GM12878 (cell line): Measurements from ENCODE around the gene SCAMP5. TPM values are rescaled to one million over a fixed set of nuclear protein-coding genes. Genes with fewer than 3 reads are reported as not detected.

Experiments
- ATAC-seq: fragments of 200-7000 bp; cut with Tn5 transposase; 3 replicates; pipeline ENCODE4 v1.9.1; 2020; ENCODE audit warnings: mild to moderate bottlenecking, moderate library complexity
- BruUV-seq: library from RNA; stranded (reverse); fragments of 400-500 nt; replicated peaks from 2 replicates; lab custom pipeline; 2021; lab: Mats Ljungman, UMichigan
- CTCF ChIA-PET: fragments of 300-600 bp; sonication (Branson Sonifier 250); formaldehyde crosslinking; extraction: SDS; loops from one replicate; lab custom pipeline; 2021; ENCODE audit warnings: inconsistent platforms; lab: Yijun Ruan, JAX
- POLR2A ChIA-PET: fragments of 350-600 bp; formaldehyde crosslinking; extraction: SDS; loops from one replicate; lab custom pipeline; 2021; ENCODE audit warnings: inconsistent platforms; lab: Charles Lee
- RAD21 ChIA-PET: fragments of 300-600 bp; sonication (Branson Sonifier 250); formaldehyde crosslinking; loops from one replicate; lab custom pipeline; 2023; ENCODE audit warnings: antibody characterized with exemption; ENCODE audit not compliant: unreplicated experiment; lab: Charles Lee
- SMC1A ChIA-PET: fragments of 300-600 bp; sonication (Branson Sonifier 250); formaldehyde crosslinking; loops from one replicate; lab custom pipeline; 2023; ENCODE audit not compliant: unreplicated experiment, uncharacterized antibody; lab: Charles Lee
- DNase-seq: peaks from one replicate; pipeline ENCODE4 v3.0.0-alpha.2; 2011; ENCODE audit warnings: low read depth, low spot score
- FAIRE-seq: peaks from 3 replicates; lab custom pipeline; 2011; peaks lifted over from hg19 to GRCh38; lab: Jason Lieb, UNC
- H2AFZ ChIP-seq: 2 replicates; pipeline ENCODE4 v1.6.0; 2011; ENCODE audit warnings: low read depth, low read length, control low read depth; ENCODE audit not compliant: control insufficient read depth
- H3K27ac ChIP-seq: 2 replicates; pipeline ENCODE4 v1.5.1; 2011; ENCODE audit warnings: control low read depth; ENCODE audit not compliant: control insufficient read depth, insufficient read depth
- H3K27me3 ChIP-seq, 2 experiments: replicated peaks in 1 of 2; 2 replicates each; pipeline versions ENCODE4 v1.6.0 to v1.6.1; 2011; ENCODE audit warnings: low read length in 1 of 2; ENCODE audit not compliant: control insufficient read depth in 2 of 2, insufficient read depth in 2 of 2
- H3K36me3 ChIP-seq, 2 experiments: 2 replicates each; pipeline ENCODE4 v1.5.1; 2011; ENCODE audit warnings: low read length in 1 of 2; ENCODE audit not compliant: control insufficient read depth in 2 of 2, insufficient read depth in 2 of 2
- H3K4me1 ChIP-seq: 2 replicates; pipeline ENCODE4 v1.6.1; 2011; ENCODE audit warnings: mild to moderate bottlenecking, low read length, moderate library complexity, mixed read lengths; ENCODE audit not compliant: control insufficient read depth, insufficient read depth
- H3K4me2 ChIP-seq: 2 replicates; pipeline ENCODE4 v1.6.0; 2011; ENCODE audit warnings: control low read depth; ENCODE audit not compliant: control insufficient read depth, insufficient read depth
- H3K4me3 ChIP-seq: fragments of 200-600 bp; sonication (generic); 2 replicates; pipeline ENCODE4 v1.5.1; 2016
- H3K79me2 ChIP-seq: 2 replicates; pipeline ENCODE4 v1.6.0; 2011; ENCODE audit warnings: low read length; ENCODE audit not compliant: control insufficient read depth, insufficient read depth
- H3K9ac ChIP-seq: 2 replicates; pipeline ENCODE4 v1.8.0; 2011; ENCODE audit warnings: low read length, control low read depth, mixed read lengths; ENCODE audit not compliant: control insufficient read depth, insufficient read depth
- H3K9me3 ChIP-seq: replicated peaks from 3 replicates; pipeline ENCODE4 v1.5.1; 2011; ENCODE audit warnings: mild to moderate bottlenecking, low read length; ENCODE audit not compliant: control insufficient read depth, insufficient read depth
- H4K20me1 ChIP-seq: 2 replicates; pipeline ENCODE4 v1.6.0; 2011; ENCODE audit not compliant: control insufficient read depth, insufficient read depth
- CBX5 ChIP-seq: sonication (generic); IDR thresholded peaks from 2 replicates; pipeline ENCODE4 v1.6.1; 2016; ENCODE audit warnings: low read depth, moderate library complexity, mild to moderate bottlenecking, inconsistent platforms
- CHD1 ChIP-seq: IDR thresholded peaks from 2 replicates; pipeline ENCODE4 v1.6.1; 2012; ENCODE audit warnings: low read depth, low read length, improper control_type of control experiment
- E2F8 ChIP-seq: fragments of 450-650 bp; IDR thresholded peaks from 2 replicates; pipeline ENCODE4 v1.6.1; 2018; ENCODE audit warnings: mild to moderate bottlenecking, low read depth, moderate library complexity; ENCODE audit not compliant: partially characterized antibody
- EED ChIP-seq: sonication (generic); IDR thresholded peaks from 2 replicates; pipeline ENCODE4 v1.6.1; 2016; ENCODE audit warnings: antibody characterized with exemption, low read depth
- KDM1A ChIP-seq: fragments of 200-600 bp; sonication (generic); IDR thresholded peaks from 2 replicates; pipeline ENCODE4 v1.6.1; 2016; ENCODE audit warnings: borderline replicate concordance
- MXI1 ChIP-seq: fragments of 150-350 bp; IDR thresholded peaks from 2 replicates; pipeline ENCODE4 v1.6.1; 2011; ENCODE audit warnings: low read depth, mild to moderate bottlenecking, inconsistent platforms, low read length, improper control_type of control experiment
- NFXL1 ChIP-seq: fragments of 450-650 bp; IDR thresholded peaks from 2 replicates; pipeline ENCODE4 v1.6.1; 2017; ENCODE audit warnings: antibody characterized with exemption, mild to moderate bottlenecking, borderline replicate concordance
- NFYB ChIP-seq: IDR thresholded peaks from 2 replicates; pipeline ENCODE4 v1.6.1; 2011; ENCODE audit warnings: low read depth, mild to moderate bottlenecking, low read length, improper control_type of control experiment, moderate library complexity; ENCODE audit not compliant: insufficient read depth
- PKNOX1 ChIP-seq: fragments of 450-650 bp; IDR thresholded peaks from 2 replicates; pipeline ENCODE4 v1.6.1; 2016; ENCODE audit warnings: mild to moderate bottlenecking
- POLR2AphosphoS2 ChIP-seq: IDR thresholded peaks from 2 replicates; pipeline ENCODE4 v1.6.1; 2011; ENCODE audit warnings: low read depth, mild to moderate bottlenecking, low read length, improper control_type of control experiment, moderate library complexity
- SMAD5 ChIP-seq: IDR thresholded peaks from 2 replicates; pipeline ENCODE4 v1.6.1; 2016; ENCODE audit warnings: antibody characterized with exemption, low read depth
- SP1 ChIP-seq: IDR thresholded peaks from one replicate; pipeline ENCODE4 v1.6.1; 2011; ENCODE audit warnings: low read depth, low read length
- TCF3 ChIP-seq: IDR thresholded peaks from 2 replicates; pipeline ENCODE4 v1.6.1; 2012; ENCODE audit warnings: low read depth, mild to moderate bottlenecking, low read length, borderline replicate concordance; ENCODE audit not compliant: insufficient read depth
- USF1 ChIP-seq: IDR thresholded peaks from 2 replicates; pipeline ENCODE4 v1.6.1; 2011; ENCODE audit warnings: borderline replicate concordance, low read depth, mild to moderate bottlenecking, moderate library complexity, mixed read lengths, low read length; ENCODE audit not compliant: insufficient read depth; ENCODE audit errors: extremely low read length
- WGBS: methylation state at CpG from one replicate; pipeline ENCODE4 v1.1.6; 2016; ENCODE audit warnings: low lambda C conversion rate; ENCODE audit not compliant: insufficient replicate concordance, insufficient coverage; ENCODE audit errors: missing lambda C conversion rate; 5-methylcytosine and 5-hydroxymethylcytosine counted together
- in situ Hi-C: fragments of 300-500 bp; cut with MboI; formaldehyde crosslinking; loops from 9 replicates; pipeline ENCODE4 v1.14.3; 2018; ENCODE audit warnings: mixed read lengths
- intact Hi-C: fragments of 100-400 bp; cut with micrococcal nuclease; formaldehyde crosslinking; loops from one replicate; pipeline ENCODE4 v1.14.2; 2022; ENCODE audit not compliant: unreplicated experiment
- polyA plus RNA-seq, 11 experiments: library from polyadenylated mRNA; depleted of rRNA in 4 of 11; unstranded in 6 of 11; stranded (reverse) in 5 of 11; fragments of >200 nt; fragmentation: Nextera tagmentation in 4 of 11; fragmentation: Illumina TruSeq in 1 of 11; extraction: Ambion mirVana in 4 of 11; extraction: Trizol in 1 of 11; gene quantifications; 1 replicate in 1 of 11; 2 replicates in 10 of 11; pipeline versions ENCODE4 v1.2.1 to v1.2.3, GENCODE V29; 2011 to 2016; ENCODE audit warnings: inconsistent platforms in 2 of 11, missing spikeins in 2 of 11, low read depth in 1 of 11
- total RNA-seq, 4 experiments: library from RNA; depleted of rRNA in 3 of 4; stranded (reverse); fragments of >200 nt in 3 of 4; fragmentation: Illumina TruSeq in 1 of 4; extraction: Trizol in 1 of 4; gene quantifications; 2 replicates each; pipeline versions ENCODE4 v1.2.1 to v1.2.3, GENCODE V29; 2013 to 2021

Gene SCAMP5
- total and polyA plus RNA-seq, 10 of the 15 experiments (the other 5 are each of a cell fraction or from before 2014, with no cell fraction given) = 1.6 to 41.6 (median 16.9) TPM

DNA sequence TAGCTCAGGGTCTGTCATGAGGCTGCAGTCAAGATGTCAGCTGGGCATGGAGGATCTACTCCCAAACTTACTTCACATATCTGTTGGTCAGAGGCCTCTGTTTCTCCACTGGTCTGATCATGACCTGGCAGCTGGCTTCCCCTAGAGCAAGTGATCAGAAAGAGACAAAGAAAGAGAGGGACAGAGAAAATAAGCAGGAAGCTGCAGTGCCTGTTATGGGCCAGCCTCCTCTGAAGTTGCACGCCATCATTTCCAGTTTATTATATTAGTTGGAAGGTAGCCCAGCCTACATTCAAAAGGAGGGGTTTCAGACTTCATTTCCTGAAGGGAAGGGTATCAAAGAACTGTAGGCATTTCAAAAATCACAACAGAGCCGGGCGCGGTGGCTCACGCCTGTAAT lies 33.7 kb upstream of the SCAMP5 start:
- Histone ChIP-seq H3K4me1 (peaks cover 23% of the 10 kb centered on the region), H3K9ac (no peak overlapping the region), H3K4me2 (no peak overlapping the region), H3K27me3 (peaks cover 8 to 17% of the 10 kb centered on the region in 2 experiments), H2AFZ (no peak overlapping the region), H3K36me3 (no peaks in the 10 kb centered on the region), H3K27ac (no peak overlapping the region), H3K4me3 (no peak overlapping the region), H4K20me1 (no peaks in the 10 kb centered on the region), H3K79me2 (no peaks in the 10 kb centered on the region), H3K9me3 (no peaks in the 10 kb centered on the region)
- no TSS peak for BruUV-seq
- no peak for TF ChIP-seq NFXL1
- no peak for TF ChIP-seq PKNOX1
- TF ChIP-seq SP1 = no peak
- no peak for TF ChIP-seq SMAD5
- no peak for TF ChIP-seq E2F8
- TF ChIP-seq NFYB = no peak
- TF ChIP-seq TCF3 = no peak
- TF ChIP-seq CHD1 = no peak
- TF ChIP-seq MXI1 = no peak
- TF ChIP-seq EED = no peak
- TF ChIP-seq USF1 = no peak
- no peak for TF ChIP-seq KDM1A
- TF ChIP-seq CBX5 = no peak
- no peak for TF ChIP-seq POLR2AphosphoS2
- ChIA-PET CTCF (interaction anchor here (1.2 to 3.7 kb wide), 3 partner anchors 9 to 16 kb away, joined by 4 to 24 read pairs (median 4); no protein-coding TSS in a partner anchor), SMC1A (interaction anchor here (0.7 to 2.7 kb wide), 4 partner anchors 11 to 46 kb away, joined by 3 to 6 read pairs (median 3); no protein-coding TSS in a partner anchor), POLR2A (no interaction called here), RAD21 (interaction anchor here (1.1 to 1.2 kb wide), 2 partner anchors 11 to 82 kb away, joined by 3 read pairs; no protein-coding TSS in a partner anchor)
- ATAC-seq (no peak), FAIRE-seq (no peak), DNase-seq (no peak)
- intact Hi-C loops = no loop called here
- WGBS = 89% methylated on average over 5 of the region's 5 CpGs
- in situ Hi-C loops = no loop called here
